ENCODE data around the gene TXNL4B.

TXNL4B gene

DNA sequence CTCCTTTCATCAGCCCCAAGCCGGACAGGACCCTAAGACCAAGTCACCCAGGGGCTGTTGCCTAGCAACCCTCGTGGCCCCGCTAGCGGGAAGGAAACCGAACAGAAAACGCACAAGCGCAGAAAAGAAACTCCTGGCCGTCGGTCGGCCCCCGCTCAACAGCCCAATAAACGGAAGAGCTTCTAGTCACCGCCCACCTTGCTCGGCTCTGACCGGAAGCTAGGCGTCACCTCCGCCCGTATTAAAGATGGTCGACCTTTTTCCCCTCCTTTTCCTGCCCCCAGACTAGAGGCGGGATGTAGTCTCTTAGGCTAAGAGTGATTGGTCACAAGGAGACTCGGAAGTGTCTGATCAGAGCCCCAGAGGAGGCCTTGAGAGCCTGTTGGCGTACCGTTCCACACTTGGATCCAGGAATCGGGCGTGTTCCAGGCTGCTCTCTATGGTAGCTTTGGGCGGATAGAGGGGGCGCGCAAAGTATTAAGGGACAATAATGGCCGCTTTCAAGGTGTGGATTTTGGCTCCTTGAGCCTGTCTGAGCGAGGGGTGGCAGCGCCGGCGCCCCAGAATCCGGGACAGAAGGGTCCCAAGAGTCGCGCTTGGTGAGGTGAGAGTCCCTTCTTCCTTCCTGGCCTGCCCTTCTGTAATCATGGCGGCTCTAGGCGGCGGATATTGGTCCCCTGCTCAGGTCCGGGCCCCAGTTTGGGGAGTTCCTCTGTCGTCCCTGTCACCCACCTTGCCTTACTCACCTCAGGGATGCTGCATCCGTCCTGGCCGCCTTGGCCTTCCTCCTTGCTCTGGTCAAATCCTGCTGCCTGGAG is at the start of gene TXNL4B, which contains the start of gene DHX38:
Gene TXNL4B, minus strand, starts transcription at position 173 of the 818 bp plus-strand sequence. CDS start 2,871 bp downstream, outside the sequence.
Gene DHX38, plus strand, starts transcription at position 400 of the 818 bp plus-strand sequence. CDS start 2,311 bp downstream, outside the sequence.
- peak within 1 kb of the TSS; percentile 83 for H3K27ac ChIP-seq
- TF ChIP-seq, protein P1, sequence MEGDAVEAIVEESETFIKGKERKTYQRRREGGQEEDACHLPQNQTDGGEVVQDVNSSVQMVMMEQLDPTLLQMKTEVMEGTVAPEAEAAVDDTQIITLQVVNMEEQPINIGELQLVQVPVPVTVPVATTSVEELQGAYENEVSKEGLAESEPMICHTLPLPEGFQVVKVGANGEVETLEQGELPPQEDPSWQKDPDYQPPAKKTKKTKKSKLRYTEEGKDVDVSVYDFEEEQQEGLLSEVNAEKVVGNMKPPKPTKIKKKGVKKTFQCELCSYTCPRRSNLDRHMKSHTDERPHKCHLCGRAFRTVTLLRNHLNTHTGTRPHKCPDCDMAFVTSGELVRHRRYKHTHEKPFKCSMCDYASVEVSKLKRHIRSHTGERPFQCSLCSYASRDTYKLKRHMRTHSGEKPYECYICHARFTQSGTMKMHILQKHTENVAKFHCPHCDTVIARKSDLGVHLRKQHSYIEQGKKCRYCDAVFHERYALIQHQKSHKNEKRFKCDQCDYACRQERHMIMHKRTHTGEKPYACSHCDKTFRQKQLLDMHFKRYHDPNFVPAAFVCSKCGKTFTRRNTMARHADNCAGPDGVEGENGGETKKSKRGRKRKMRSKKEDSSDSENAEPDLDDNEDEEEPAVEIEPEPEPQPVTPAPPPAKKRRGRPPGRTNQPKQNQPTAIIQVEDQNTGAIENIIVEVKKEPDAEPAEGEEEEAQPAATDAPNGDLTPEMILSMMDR (conservative IDR thresholded peaks at IDR 0.05) = no peak
- TF ChIP-seq ZFX (IDR thresholded peaks at IDR 0.05) = peak; percentile 72

DNA sequence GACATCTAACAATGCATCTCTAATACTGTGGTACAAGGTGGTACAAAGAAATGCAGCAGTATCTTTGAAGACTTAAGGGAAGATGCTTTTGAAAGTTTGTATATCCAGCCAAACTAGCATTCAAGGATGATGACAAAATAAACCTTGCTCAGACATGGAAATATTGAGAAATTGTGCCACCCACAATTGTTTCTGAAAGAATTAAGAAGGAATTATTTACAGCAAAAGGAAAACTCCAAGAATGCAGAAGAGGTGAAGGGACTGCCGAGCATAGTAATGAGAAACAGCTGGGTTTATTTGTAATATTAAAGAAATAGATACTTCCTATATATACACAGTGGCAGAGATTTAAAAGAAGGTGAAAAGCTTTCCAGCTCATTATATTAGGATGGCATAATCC is 49.1 kb upstream of the TXNL4B start:
- no peak overlapping the region for H3K27ac ChIP-seq
- TF ChIP-seq, protein P1 (conservative IDR thresholded peaks at IDR 0.05) = no peak
- TF ChIP-seq ZFX (IDR thresholded peaks at IDR 0.05) = no peak

DNA sequence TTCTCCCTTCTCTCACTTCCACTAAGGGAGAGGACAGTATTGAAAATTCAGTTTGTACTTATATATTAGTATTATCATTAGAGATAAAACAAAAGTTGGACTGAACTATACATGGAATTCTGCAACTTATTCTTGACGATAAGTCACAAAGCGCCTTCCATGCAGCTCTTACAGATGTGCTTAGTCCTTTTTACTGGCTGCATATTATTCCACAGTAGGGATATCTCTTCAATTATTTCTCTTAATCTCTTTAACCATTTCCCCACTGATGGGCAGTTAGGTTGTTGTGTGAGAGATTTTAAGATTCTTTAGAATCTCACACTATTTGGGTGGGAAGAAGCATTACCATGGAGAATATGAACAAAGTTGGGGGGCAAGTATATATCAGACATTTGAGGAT is 46.5 kb upstream of the TXNL4B start:
- TF ChIP-seq ZFX (IDR thresholded peaks at IDR 0.05) = no peak
- TF ChIP-seq, protein P1 (conservative IDR thresholded peaks at IDR 0.05) = no peak
- H3K27ac ChIP-seq = no peak overlapping the region

DNA sequence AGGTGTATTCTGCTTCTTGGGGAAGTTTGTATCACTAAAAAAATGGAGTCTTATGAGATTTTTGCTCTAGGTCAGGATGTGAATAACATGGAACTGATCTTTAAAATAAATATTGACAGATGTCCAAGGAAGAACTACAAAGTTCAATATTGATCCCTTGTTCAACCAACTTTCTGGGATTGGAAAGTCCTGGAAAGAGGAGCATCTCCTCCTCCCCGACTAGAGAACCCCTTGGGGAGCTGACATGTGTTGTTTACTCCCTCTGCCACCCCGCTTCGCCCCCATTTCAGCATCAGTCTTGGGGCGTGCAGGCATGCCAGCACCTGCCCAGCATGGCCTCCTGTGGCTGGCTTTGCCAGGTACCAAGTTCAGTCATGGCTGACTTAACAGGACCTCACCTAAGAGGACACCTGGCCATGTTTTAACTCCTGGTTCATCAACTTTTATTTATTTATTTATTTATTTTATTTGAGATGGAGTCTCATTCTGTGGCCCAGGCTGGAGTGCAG is 44.7 kb upstream of the TXNL4B start:
- TF ChIP-seq, protein P1 (conservative IDR thresholded peaks at IDR 0.05) = no peak
- no peak for TF ChIP-seq ZFX (IDR thresholded peaks at IDR 0.05)
- H3K27ac ChIP-seq = no peak overlapping the region

DNA sequence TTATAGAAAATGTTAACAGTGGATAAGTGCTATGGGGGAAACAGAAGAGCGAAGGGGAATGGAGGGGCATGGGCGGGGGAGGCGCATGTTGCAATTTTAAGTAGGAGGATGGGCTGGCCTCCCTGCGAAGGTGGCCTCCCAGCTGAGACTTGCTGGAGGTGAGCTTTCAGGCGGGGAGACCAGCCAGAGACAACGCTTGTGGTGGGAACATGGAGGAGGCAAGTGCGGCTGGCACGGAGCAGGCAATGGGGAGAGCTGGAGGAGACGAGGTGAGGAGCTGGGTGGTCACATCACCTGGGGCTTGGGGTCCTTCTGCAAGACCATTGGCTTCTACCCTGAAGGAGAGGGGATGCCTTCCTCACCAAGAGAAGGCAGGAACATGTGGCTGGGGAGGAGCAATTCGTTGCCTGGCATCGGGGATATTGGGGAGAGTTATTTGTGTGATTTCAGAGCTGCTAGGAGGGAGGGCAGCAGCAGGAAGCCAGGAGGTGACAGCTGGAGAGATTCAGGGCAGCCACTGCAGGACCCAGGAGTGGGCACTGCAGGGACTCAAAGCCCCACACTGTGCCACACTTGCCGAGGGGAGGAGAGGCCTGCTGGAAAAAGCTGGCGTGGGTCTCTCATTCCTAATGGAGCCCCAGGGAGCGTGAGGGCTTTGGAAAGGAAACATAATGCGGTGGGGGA is 44.1 kb upstream of the TXNL4B start:
- H3K27ac ChIP-seq = no peak overlapping the region
- TF ChIP-seq, protein P1 (conservative IDR thresholded peaks at IDR 0.05) = no peak
- no peak for TF ChIP-seq ZFX (IDR thresholded peaks at IDR 0.05)

DNA sequence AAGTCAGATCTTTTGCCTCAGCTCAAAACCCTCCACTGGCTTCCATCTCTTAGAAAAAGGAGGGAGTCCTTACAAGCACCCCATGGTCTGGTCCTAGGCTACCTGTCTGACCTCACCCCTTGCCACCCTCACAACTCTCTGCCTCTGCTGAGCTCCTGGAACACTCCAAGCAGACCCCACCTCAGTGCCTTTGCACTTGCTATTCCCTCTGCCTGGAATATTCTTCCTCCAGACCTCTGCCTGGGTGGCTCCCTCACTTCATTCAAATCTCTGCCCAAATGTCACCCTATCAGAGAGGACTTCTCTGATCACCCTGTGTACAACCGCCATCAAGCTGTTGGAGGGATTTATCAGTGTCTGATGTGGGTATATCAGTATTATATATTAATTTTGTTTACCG is 41.1 kb upstream of the TXNL4B start:
- TF ChIP-seq, protein P1 (conservative IDR thresholded peaks at IDR 0.05) = no peak
- TF ChIP-seq ZFX (IDR thresholded peaks at IDR 0.05) = no peak

DNA sequence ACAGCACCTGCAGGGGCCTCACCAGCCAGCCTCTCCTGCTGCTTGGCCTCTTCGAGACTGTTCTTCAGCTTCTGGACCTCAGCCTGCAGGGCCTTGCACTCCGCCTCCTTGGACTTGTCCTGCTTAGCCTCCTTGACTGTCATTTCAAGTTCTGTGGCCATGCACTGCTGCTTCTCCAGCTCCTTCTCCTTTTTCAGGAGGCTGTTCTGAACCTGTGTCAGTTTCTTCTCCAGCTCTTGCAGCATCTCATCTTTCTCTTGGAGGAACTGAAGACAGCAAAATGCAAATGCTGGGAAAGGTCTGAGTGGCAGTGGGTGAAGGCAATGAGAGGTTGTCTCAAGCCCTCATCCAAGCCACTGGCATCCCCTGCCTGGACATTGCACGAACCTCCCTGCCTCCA is 39.3 kb upstream of the TXNL4B start:
- no peak for TF ChIP-seq ZFX (IDR thresholded peaks at IDR 0.05)
- TF ChIP-seq, protein P1 (conservative IDR thresholded peaks at IDR 0.05) = no peak
- H3K27ac ChIP-seq = no peak overlapping the region

More for the DNA sequence above, 41.1 kb upstream of the TXNL4B start:
- H3K27ac ChIP-seq = no peak overlapping the region

Measured in C4-2B (cell line).